Uterus (tissue), 4 donors: ENCODE data around the gene PTPRN2. TPM values are rescaled to one million over a fixed set of nuclear protein-coding genes. Genes with fewer than 3 reads are reported as not detected.
A peak's percentile ranks its signal among the peaks of the same experiment; 100 is the strongest.

ENCODE experiments used
- DNase-seq, 2 donors: peaks; one replicate each; pipeline ENCODE4 v3.0.0-alpha.2; 2019 to 2020
- H3K27ac ChIP-seq, 2 donors: fragments of 200-600 bp; sonication (generic); 1 replicate in 1 of 2; 2 replicates in 1 of 2; pipeline ENCODE4 v1.5.1; 2016 to 2018
- H3K27me3 ChIP-seq, 2 donors: fragments of 200-600 bp; sonication (generic); one replicate each; pipeline ENCODE4 v1.5.1; 2018 to 2019; ENCODE audit warnings: control low read depth in 1 of 2
- H3K36me3 ChIP-seq, 2 donors: fragments of 200-600 bp; sonication (generic); one replicate each; pipeline ENCODE4 v1.5.1; 2019; ENCODE audit warnings: control low read depth in 1 of 2
- H3K4me1 ChIP-seq, 2 donors: fragments of 200-600 bp; sonication (generic); one replicate each; pipeline ENCODE4 v1.5.1; 2018 to 2019; ENCODE audit warnings: control low read depth in 1 of 2
- H3K4me3 ChIP-seq, 2 donors: fragments of 200-600 bp; sonication (generic); 1 replicate in 1 of 2; 2 replicates in 1 of 2; pipeline ENCODE4 v1.5.1; 2018 to 2019; ENCODE audit warnings: mild to moderate bottlenecking in 1 of 2
- H3K9me3 ChIP-seq, 2 donors: fragments of 200-600 bp; sonication (generic); one replicate each; pipeline ENCODE4 v1.5.1; 2019; ENCODE audit warnings: control low read depth in 1 of 2
- CTCF ChIP-seq, 4 experiments: fragments of 200-600 bp in 2 of 4; fragments of 450-650 bp in 2 of 4; sonication (generic) in 2 of 4; IDR thresholded peaks; one replicate each; pipeline ENCODE4 v1.5.1; 2016 to 2019; ENCODE audit warnings: antibody characterized with exemption in 4 of 4, mild to moderate bottlenecking in 2 of 4, moderate library complexity in 1 of 4
- POLR2A ChIP-seq, 2 donors: fragments of 450-650 bp; IDR thresholded peaks; one replicate each; pipeline ENCODE4 v1.6.1; 2016; ENCODE audit warnings: antibody characterized with exemption in 2 of 2, mild to moderate bottlenecking in 1 of 2, moderate library complexity in 1 of 2
- intact Hi-C: fragments of 100-400 bp; cut with DNase I; formaldehyde crosslinking; loops from one replicate; pipeline ENCODE4 v1.15.1; 2023; ENCODE audit warnings: low total_unique reads
- total RNA-seq, 4 donors: library from RNA; depleted of rRNA in 3 of 4; stranded (reverse); fragments of >200 nt in 3 of 4; gene quantifications; one replicate each; pipeline versions ENCODE4 v1.1.0 to v1.2.4, GENCODE V29; 2014 to 2023
- donor health status: DM: yes; HTN: yes; CAD: no.

PTPRN2 gene
- total RNA-seq, 4 donors from 2014 or later = 1.2 to 5.2 (median 2.3) TPM

- H3K27me3 ChIP-seq = no peaks in the 10 kb centered on the region
- no peaks in the 10 kb centered on the region for H3K9me3 ChIP-seq
- H3K4me3 ChIP-seq = no peak overlapping the region
- TF ChIP-seq CTCF (IDR thresholded peaks at IDR 0.05) = no peak
- TF ChIP-seq POLR2A (IDR thresholded peaks at IDR 0.05) = no peak
- no peaks in the 10 kb centered on the region for H3K36me3 ChIP-seq
- DNase-seq = peak in 1 of 2 donors; percentile 5
- H3K4me1 ChIP-seq = no peaks in the 10 kb centered on the region
- no peak overlapping the region for H3K27ac ChIP-seq
- intact Hi-C loops = no loop called here
These were observed 1089.6 kb downstream of the PTPRN2 start for GRCh38 chr7:157497744-157498651.

GRCh38 chr7:157497367-157497743, 1090.3 kb downstream of the PTPRN2 start:
- no peaks in the 10 kb centered on the region for H3K36me3 ChIP-seq
- no peak overlapping the region for H3K4me3 ChIP-seq
- TF ChIP-seq POLR2A (IDR thresholded peaks at IDR 0.05) (no peak), CTCF (IDR thresholded peaks at IDR 0.05) (no peak)
- peak in 1 of 2 donors; percentile 1 for DNase-seq
- intact Hi-C loops = no loop called here
- H3K9me3 ChIP-seq = no peaks in the 10 kb centered on the region
- H3K4me1 ChIP-seq = no peaks in the 10 kb centered on the region
- no peak overlapping the region for H3K27ac ChIP-seq
- H3K27me3 ChIP-seq = no peaks in the 10 kb centered on the region

GRCh38 chr7:157496416-157497275, 1091.0 kb downstream of the PTPRN2 start:
- Histone ChIP-seq H3K27ac (no peak overlapping the region), H3K4me1 (no peaks in the 10 kb centered on the region), H3K27me3 (no peaks in the 10 kb centered on the region), H3K36me3 (no peaks in the 10 kb centered on the region), H3K4me3 (no peak overlapping the region), H3K9me3 (no peaks in the 10 kb centered on the region)
- intact Hi-C loops = no loop called here
- no peak for TF ChIP-seq CTCF (IDR thresholded peaks at IDR 0.05)
- no peak for TF ChIP-seq POLR2A (IDR thresholded peaks at IDR 0.05)
- DNase-seq = peak in 1 of 2 donors; percentile 1

GRCh38 chr7:157495594-157495993, 1092.0 kb downstream of the PTPRN2 start:
- intact Hi-C loops = no loop called here
- no peaks in the 10 kb centered on the region for H3K9me3 ChIP-seq
- no peaks in the 10 kb centered on the region for H3K27me3 ChIP-seq
- H3K27ac ChIP-seq = no peak overlapping the region
- DNase-seq = no peak
- no peaks in the 10 kb centered on the region for H3K36me3 ChIP-seq
- TF ChIP-seq CTCF (IDR thresholded peaks at IDR 0.05) = no peak
- no peaks in the 10 kb centered on the region for H3K4me1 ChIP-seq
- H3K4me3 ChIP-seq = no peak overlapping the region

GRCh38 chr7:157495177-157495553, 1092.5 kb downstream of the PTPRN2 start:
- no peaks in the 10 kb centered on the region for H3K9me3 ChIP-seq
- TF ChIP-seq POLR2A (IDR thresholded peaks at IDR 0.05) (no peak), CTCF (IDR thresholded peaks at IDR 0.05) (no peak)
- H3K36me3 ChIP-seq = no peaks in the 10 kb centered on the region
- no peak overlapping the region for H3K27ac ChIP-seq
- H3K4me3 ChIP-seq = no peak overlapping the region
- DNase-seq = no peak
- no peaks in the 10 kb centered on the region for H3K27me3 ChIP-seq
- H3K4me1 ChIP-seq = no peaks in the 10 kb centered on the region
- intact Hi-C loops = no loop called here
